Mesendoderm (in vitro differentiated cells): ENCODE measurements around the gene HNRNPA1.

Source experiments
- DNase-seq: peaks from one replicate; pipeline ENCODE4 v3.0.0; 2013
- H2AK5ac ChIP-seq: 2 replicates; pipeline ENCODE4 v1.6.1; 2013; ENCODE audit warnings: low read length, inconsistent platforms
- H2BK120ac ChIP-seq: 2 replicates; pipeline ENCODE4 v1.6.1; 2013; ENCODE audit warnings: low read depth, mild to moderate bottlenecking, low read length, moderate library complexity, mixed read lengths
- H2BK15ac ChIP-seq: replicated peaks from 2 replicates; pipeline ENCODE4 v1.6.1; 2013; ENCODE audit warnings: low read depth, mild to moderate bottlenecking, moderate library complexity
- H2BK5ac ChIP-seq: 2 replicates; pipeline ENCODE4 v1.6.1; 2013; ENCODE audit warnings: low read length, inconsistent platforms
- H3K18ac ChIP-seq: 2 replicates; pipeline ENCODE4 v1.6.1; 2013; ENCODE audit warnings: mild to moderate bottlenecking, low read length, mixed read lengths
- H3K23ac ChIP-seq: one replicate; pipeline ENCODE4 v1.6.1; 2013; ENCODE audit warnings: low read length
- H3K27ac ChIP-seq: 2 replicates; pipeline ENCODE4 v1.5.1; 2013; ENCODE audit warnings: low read depth, mild to moderate bottlenecking, inconsistent platforms, low read length, moderate library complexity
- H3K27me3 ChIP-seq: 2 replicates; pipeline ENCODE4 v1.6.1; 2013; ENCODE audit warnings: low read length, control low read depth, mild to moderate bottlenecking, inconsistent platforms; ENCODE audit not compliant: insufficient read depth, poor library complexity
- H3K36me3 ChIP-seq: 2 replicates; pipeline ENCODE4 v1.6.1; 2013; ENCODE audit warnings: low read length, inconsistent platforms; ENCODE audit not compliant: control insufficient read depth, insufficient read depth
- H3K4ac ChIP-seq: one replicate; pipeline ENCODE4 v1.6.1; 2013; ENCODE audit warnings: low read depth, mild to moderate bottlenecking, low read length, moderate library complexity
- H3K4me1 ChIP-seq: 2 replicates; pipeline ENCODE4 v1.6.1; 2013; ENCODE audit warnings: low read depth, low read length, inconsistent platforms; ENCODE audit not compliant: control insufficient read depth
- H3K4me2 ChIP-seq: 2 replicates; pipeline ENCODE4 v1.6.1; 2013; ENCODE audit warnings: low read length
- H3K4me3 ChIP-seq: 2 replicates; pipeline ENCODE4 v1.5.1; 2013; ENCODE audit warnings: mild to moderate bottlenecking, low read length
- H3K56ac ChIP-seq: one replicate; pipeline ENCODE4 v1.6.1; 2013; ENCODE audit warnings: low read length
- H3K79me1 ChIP-seq: 2 replicates; pipeline ENCODE4 v1.6.1; 2013; ENCODE audit warnings: low read length, inconsistent platforms
- H3K79me2 ChIP-seq: 2 replicates; pipeline ENCODE4 v1.6.1; 2013; ENCODE audit warnings: mild to moderate bottlenecking, low read length; ENCODE audit not compliant: control insufficient read depth, insufficient read depth
- H3K9ac ChIP-seq: 2 replicates; pipeline ENCODE4 v1.6.1; 2013; ENCODE audit warnings: low read length, inconsistent platforms
- H4K5ac ChIP-seq: one replicate; pipeline ENCODE4 v1.6.1; 2013; ENCODE audit warnings: low read length
- H4K8ac ChIP-seq: one replicate; pipeline ENCODE4 v1.6.1; 2013; ENCODE audit warnings: low read depth, mild to moderate bottlenecking, control low read depth, low read length, moderate library complexity
- WGBS: extraction: QIAGEN DNeasy Blood & Tissue Kit; methylation state at CpG from one replicate; pipeline ENCODE4 v1.1.7; 2013; ENCODE audit warnings: low lambda C conversion rate, missing lambda C conversion rate; ENCODE audit not compliant: insufficient coverage; ENCODE audit errors: extremely low coverage; 5-methylcytosine and 5-hydroxymethylcytosine counted together

HNRNPA1 gene

GRCh38 chr12:54265364-54265812, 15.1 kb upstream of the HNRNPA1 start:
- H3K56ac ChIP-seq, result no peak overlapping the region
- DNase-seq, result no peak
- no peak overlapping the region for H3K4ac ChIP-seq
- no peak overlapping the region for H4K8ac ChIP-seq
- no peak overlapping the region for H2BK15ac ChIP-seq
- H3K36me3 ChIP-seq, result no peaks in the 10 kb centered on the region
- no peak overlapping the region for H3K23ac ChIP-seq
- no peak overlapping the region for H2BK120ac ChIP-seq
- H3K18ac ChIP-seq, result no peak overlapping the region
- H3K27me3 ChIP-seq, result no peaks in the 10 kb centered on the region
- peaks cover 10% of the 10 kb centered on the region for H3K79me2 ChIP-seq
- no peak overlapping the region for H3K4me3 ChIP-seq
- H3K4me2 ChIP-seq, result no peak overlapping the region
- H3K9ac ChIP-seq, result no peak overlapping the region
- no peak overlapping the region for H3K27ac ChIP-seq
- peaks cover 8% of the 10 kb centered on the region for H3K4me1 ChIP-seq
- no peak overlapping the region for H2AK5ac ChIP-seq
- H3K79me1 ChIP-seq, result no peaks in the 10 kb centered on the region
- no peak overlapping the region for H4K5ac ChIP-seq
- no peak overlapping the region for H2BK5ac ChIP-seq
- no CpG with 5 or more reads among the region's 4 CpGs for WGBS

- Histone ChIP-seq H3K4ac (no peak overlapping the region), H3K79me2 (peaks cover 9% of the 10 kb centered on the region), H3K56ac (no peak overlapping the region), H3K23ac (no peak overlapping the region), H2BK120ac (no peak overlapping the region), H3K27ac (no peak overlapping the region), H3K9ac (no peak overlapping the region), H3K79me1 (no peaks in the 10 kb centered on the region), H4K8ac (no peak overlapping the region), H3K4me2 (no peak overlapping the region), H3K4me3 (no peak overlapping the region), H3K18ac (no peak overlapping the region), H3K36me3 (no peaks in the 10 kb centered on the region), H2BK5ac (no peak overlapping the region), H3K27me3 (no peaks in the 10 kb centered on the region), H2BK15ac (no peak overlapping the region), H3K4me1 (peaks cover 5% of the 10 kb centered on the region), H4K5ac (no peak overlapping the region), H2AK5ac (no peak overlapping the region)
- WGBS, result 100% methylated on average over 1 of the region's 2 CpGs
- DNase-seq, result no peak
Measured at GRCh38 chr12:54266852-54267251, 13.7 kb upstream of the HNRNPA1 start.

- Histone ChIP-seq H3K79me1 (peaks cover 2% of the 10 kb centered on the region), H3K27me3 (no peaks in the 10 kb centered on the region), H3K18ac (no peak overlapping the region), H2BK120ac (no peak overlapping the region), H2BK15ac (no peak overlapping the region), H3K79me2 (peaks cover 6% of the 10 kb centered on the region), H3K36me3 (no peaks in the 10 kb centered on the region), H3K4me1 (no peaks in the 10 kb centered on the region), H3K4ac (no peak overlapping the region), H4K5ac (no peak overlapping the region), H2BK5ac (no peak overlapping the region), H3K27ac (no peak overlapping the region), H2AK5ac (no peak overlapping the region), H3K56ac (no peak overlapping the region), H3K4me3 (no peak overlapping the region), H4K8ac (no peak overlapping the region), H3K23ac (no peak overlapping the region), H3K9ac (no peak overlapping the region), H3K4me2 (no peak overlapping the region)
- WGBS, result no CpG with 5 or more reads among the region's 2 CpGs
- no peak for DNase-seq
Measured at GRCh38 chr12:54270345-54270744, 10.2 kb upstream of the HNRNPA1 start.

- no peaks in the 10 kb centered on the region for H3K36me3 ChIP-seq
- no peak overlapping the region for H3K23ac ChIP-seq
- H3K79me2 ChIP-seq, result peaks cover 23% of the 10 kb centered on the region
- H3K4me2 ChIP-seq, result no peak overlapping the region
- no peak overlapping the region for H2AK5ac ChIP-seq
- no peak overlapping the region for H4K8ac ChIP-seq
- no peak overlapping the region for H3K56ac ChIP-seq
- H3K4me1 ChIP-seq, result no peaks in the 10 kb centered on the region
- H3K9ac ChIP-seq, result no peak overlapping the region
- H3K79me1 ChIP-seq, result peaks cover 2% of the 10 kb centered on the region
- H3K4me3 ChIP-seq, result no peak overlapping the region
- no CpG with 5 or more reads among the region's 1 CpG for WGBS
- no peak overlapping the region for H3K27ac ChIP-seq
- H2BK15ac ChIP-seq, result no peak overlapping the region
- H4K5ac ChIP-seq, result no peak overlapping the region
- no peak overlapping the region for H3K4ac ChIP-seq
- H3K27me3 ChIP-seq, result no peaks in the 10 kb centered on the region
- H2BK120ac ChIP-seq, result no peak overlapping the region
- no peak overlapping the region for H3K18ac ChIP-seq
- no peak overlapping the region for H2BK5ac ChIP-seq
- DNase-seq, result no peak
Measured at GRCh38 chr12:54272214-54272613, 8.3 kb upstream of the HNRNPA1 start.

GRCh38 chr12:54273981-54274380, 6.5 kb upstream of the HNRNPA1 start:
- no peak overlapping the region for H2AK5ac ChIP-seq
- H4K5ac ChIP-seq, result no peak overlapping the region
- no peaks in the 10 kb centered on the region for H3K36me3 ChIP-seq
- H4K8ac ChIP-seq, result no peak overlapping the region
- no peak overlapping the region for H2BK5ac ChIP-seq
- H3K23ac ChIP-seq, result no peak overlapping the region
- H3K9ac ChIP-seq, result no peak overlapping the region
- no CpG with 5 or more reads among the region's 2 CpGs for whole genome bisulfite sequencing
- no peak overlapping the region for H3K18ac ChIP-seq
- H3K4me2 ChIP-seq, result no peak overlapping the region
- H3K27me3 ChIP-seq, result no peaks in the 10 kb centered on the region
- no peak overlapping the region for H3K27ac ChIP-seq
- DNase-seq, result no peak
- peaks cover 3% of the 10 kb centered on the region for H3K4me1 ChIP-seq
- no peak overlapping the region for H2BK120ac ChIP-seq
- H3K4me3 ChIP-seq, result no peak overlapping the region
- H2BK15ac ChIP-seq, result no peak overlapping the region
- no peak overlapping the region for H3K56ac ChIP-seq
- H3K4ac ChIP-seq, result no peak overlapping the region
- H3K79me1 ChIP-seq, result peaks cover 2% of the 10 kb centered on the region
- peaks cover 39% of the 10 kb centered on the region for H3K79me2 ChIP-seq

- Histone ChIP-seq H3K9ac (no peak overlapping the region), H3K36me3 (no peaks in the 10 kb centered on the region), H3K79me2 (peaks cover 52% of the 10 kb centered on the region), H3K18ac (no peak overlapping the region), H2AK5ac (no peak overlapping the region), H2BK120ac (no peak overlapping the region), H2BK15ac (no peak overlapping the region), H3K23ac (no peak overlapping the region), H2BK5ac (no peak overlapping the region), H4K5ac (no peak overlapping the region), H3K4me1 (peaks cover 3% of the 10 kb centered on the region), H4K8ac (no peak overlapping the region), H3K4me2 (no peak overlapping the region), H3K4me3 (no peak overlapping the region), H3K27me3 (no peaks in the 10 kb centered on the region), H3K56ac (no peak overlapping the region), H3K79me1 (peaks cover 2% of the 10 kb centered on the region), H3K4ac (no peak overlapping the region), H3K27ac (no peak overlapping the region)
- WGBS, result no CpG with 5 or more reads among the region's 3 CpGs
- DNase-seq, result no peak
Measured at GRCh38 chr12:54276368-54276767, 4.2 kb upstream of the HNRNPA1 start.
